CD4-positive, alpha-beta T cell (primary cell): Measurements from ENCODE around the gene DTL. TPM values are rescaled to one million over a fixed set of nuclear protein-coding genes. Genes with fewer than 3 reads are reported as not detected.

ENCODE experiments used
- ATAC-seq: fragments of 200-7000 bp; cut with Tn5 transposase; one replicate; pipeline ENCODE4 v1.10.0; 2022; ENCODE audit warnings: mild to moderate bottlenecking; ENCODE audit not compliant: poor library complexity
- CTCF ChIA-PET: fragments of 350-600 bp; sonication (Branson Sonifier 250); formaldehyde crosslinking; loops from one replicate; lab custom pipeline; 2021; ENCODE audit warnings: antibody characterized with exemption, inconsistent platforms; lab: Charles Lee
- POLR2A ChIA-PET: fragments of 350-600 bp; sonication (Branson Sonifier 250); formaldehyde crosslinking; loops from one replicate; lab custom pipeline; 2021; ENCODE audit warnings: antibody characterized with exemption, inconsistent platforms; lab: Charles Lee
- DNase-seq, 14 experiments: peaks; one replicate each; pipeline ENCODE4 v3.0.0-alpha.2; 2013 to 2020; ENCODE audit warnings: mixed read lengths in 2 of 14
- H3K27ac ChIP-seq, 2 donors: one replicate each; pipeline versions ENCODE4 v1.5.1 to v1.7.0; 2013; ENCODE audit warnings: low read length in 2 of 2, low read depth in 1 of 2, mild to moderate bottlenecking in 1 of 2
- H3K27me3 ChIP-seq, 2 experiments: 1 replicate in 1 of 2; 2 replicates in 1 of 2; pipeline versions ENCODE4 v1.6.1 to v1.7.0; 2013; ENCODE audit warnings: low read length in 2 of 2, control low read depth in 1 of 2, mild to moderate bottlenecking in 1 of 2, moderate library complexity in 1 of 2; ENCODE audit not compliant: insufficient read depth in 2 of 2, control insufficient read depth in 1 of 2
- H3K36me3 ChIP-seq: one replicate; pipeline ENCODE4 v1.6.1; 2013; ENCODE audit warnings: low read length, control low read depth; ENCODE audit not compliant: insufficient read depth
- H3K4me1 ChIP-seq: one replicate; pipeline ENCODE4 v1.6.1; 2013; ENCODE audit warnings: low read length, control low read depth; ENCODE audit not compliant: insufficient read depth
- H3K4me3 ChIP-seq: one replicate; pipeline ENCODE4 v1.5.1; 2013; ENCODE audit warnings: mild to moderate bottlenecking, low read length, moderate library complexity
- H3K9me3 ChIP-seq, 2 experiments: 1 replicate in 1 of 2; 2 replicates in 1 of 2; pipeline versions ENCODE4 v1.6.1 to v1.7.0; 2013; ENCODE audit warnings: low read length in 2 of 2, mild to moderate bottlenecking in 2 of 2, control low read depth in 1 of 2, moderate library complexity in 1 of 2; ENCODE audit not compliant: control insufficient read depth in 1 of 2, insufficient read depth in 1 of 2
- H3K27ac Mint-ChIP-seq: one replicate; pipeline ENCODE4 v1.8.0; 2020; ENCODE audit warnings: mixed read lengths
- H3K27me3 Mint-ChIP-seq: one replicate; pipeline ENCODE4 v1.8.0; 2021; ENCODE audit warnings: mixed read lengths
- H3K36me3 Mint-ChIP-seq: one replicate; pipeline ENCODE4 v1.8.0; 2021; ENCODE audit warnings: low read depth, mixed read lengths
- H3K4me1 Mint-ChIP-seq: one replicate; pipeline ENCODE4 v1.8.0; 2021; ENCODE audit warnings: low read depth, mixed read lengths
- H3K4me3 Mint-ChIP-seq: one replicate; pipeline ENCODE4 v1.8.0; 2020; ENCODE audit warnings: mild to moderate bottlenecking, mixed read lengths
- H3K9me3 Mint-ChIP-seq: one replicate; pipeline ENCODE4 v1.8.0; 2020; ENCODE audit warnings: mixed read lengths
- CTCF ChIP-seq: fragments of 200-600 bp; IDR thresholded peaks from one replicate; pipeline ENCODE4 v1.8.0; 2022; ENCODE audit warnings: antibody characterized with exemption, mild to moderate bottlenecking
- intact Hi-C, 2 experiments: fragments of 100-400 bp; cut with DNase I in 1 of 2; cut with micrococcal nuclease in 1 of 2; formaldehyde crosslinking; loops; one replicate each; pipeline versions ENCODE4 v1.15.1 to v1.9.0; 2023 to 2025; cut with DNase I, micrococcal nuclease
- total RNA-seq, 174 experiments: library from RNA in 2 of 174; stranded (reverse) in 2 of 174; gene quantifications; one replicate each; pipeline ENCODE4 v1.2.3 and lab custom pipeline; 2021 to 2026

Gene DTL
- total RNA-seq, 2 experiments from 2014 or later = 0.49 to 0.64 TPM

DNA sequence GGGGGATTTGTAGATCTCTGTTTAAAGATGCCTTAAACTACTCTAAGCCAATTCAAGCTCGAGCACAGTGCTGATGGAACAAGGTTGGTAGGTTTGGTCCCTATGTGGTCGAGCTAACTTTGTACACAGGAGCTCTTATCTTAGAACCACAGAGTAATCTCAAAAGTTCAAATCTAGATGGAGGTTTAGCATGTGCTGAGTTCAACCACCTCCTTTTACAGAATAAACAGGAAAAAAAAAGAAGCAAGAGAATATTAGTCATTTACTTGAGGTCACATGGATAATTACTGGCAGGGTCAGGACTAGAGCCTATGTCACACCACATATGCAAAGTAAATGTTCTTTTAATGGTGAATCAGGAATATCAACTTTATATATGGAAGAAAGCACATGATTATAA is 86.2 kb downstream of the DTL start:
- no peak for TF ChIP-seq CTCF
- Histone ChIP-seq H3K27ac (no peak overlapping the region), H3K27me3 (no peaks in the 10 kb centered on the region), H3K4me3 (no peak overlapping the region), H3K9me3 (no peaks in the 10 kb centered on the region), H3K4me1 (peaks cover 9% of the 10 kb centered on the region), H3K36me3 (no peaks in the 10 kb centered on the region)
- no peak overlapping the region for H3K27ac Mint-ChIP-seq
- ChIA-PET POLR2A (no interaction called here), CTCF (no interaction called here)
- no peaks in the 10 kb centered on the region for H3K27me3 Mint-ChIP-seq
- DNase-seq = no peak
- no peaks in the 10 kb centered on the region for H3K9me3 Mint-ChIP-seq
- no peaks in the 10 kb centered on the region for H3K36me3 Mint-ChIP-seq
- H3K4me1 Mint-ChIP-seq = peaks cover 5% of the 10 kb centered on the region
- no peak for ATAC-seq
- H3K4me3 Mint-ChIP-seq = no peak overlapping the region
- intact Hi-C loops = no loop called here

DNA sequence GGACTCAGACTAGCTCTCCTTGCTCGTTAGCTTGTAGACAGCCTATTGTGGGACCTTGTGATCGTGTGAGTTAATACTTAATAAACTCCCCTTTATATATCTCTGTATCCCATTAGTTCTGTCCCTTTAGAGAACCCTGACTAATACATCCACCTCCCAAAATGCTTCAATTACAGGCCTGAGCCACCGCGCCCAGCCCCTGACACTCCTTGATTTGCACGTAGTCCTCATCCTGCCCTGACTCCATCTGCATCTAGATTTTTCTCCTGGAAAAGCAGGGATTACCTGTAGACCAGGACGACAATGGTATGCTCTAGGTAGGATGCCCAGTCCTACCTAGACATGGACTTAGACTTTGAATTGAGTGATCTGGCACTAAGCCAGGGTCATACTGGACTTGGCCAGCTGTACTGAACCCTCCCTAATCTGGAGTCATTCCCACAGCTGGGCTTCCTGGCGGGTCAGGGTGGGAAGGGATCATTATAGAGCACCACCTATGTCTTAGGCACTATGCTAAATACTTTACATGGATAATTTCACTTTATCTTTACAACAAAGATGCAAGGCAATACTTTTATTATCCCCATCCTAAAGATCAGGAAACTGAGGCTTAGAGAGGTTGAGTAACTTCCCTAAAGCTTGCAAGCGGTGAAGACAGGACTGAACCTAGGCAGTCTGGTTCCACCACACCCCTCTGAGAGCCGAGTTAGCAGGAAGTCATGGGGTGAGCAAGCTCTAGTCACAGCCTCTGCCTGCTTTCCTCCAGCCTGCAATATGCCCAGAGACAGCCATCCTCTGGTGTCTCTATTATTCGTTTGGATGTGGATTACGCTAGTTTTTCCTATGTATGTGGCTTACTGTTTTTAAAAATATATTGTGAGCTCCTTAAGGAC is 89.4 kb downstream of the DTL start:
- no peaks in the 10 kb centered on the region for H3K36me3 Mint-ChIP-seq
- no peak for TF ChIP-seq CTCF
- Histone ChIP-seq H3K9me3 (no peaks in the 10 kb centered on the region), H3K4me3 (no peak overlapping the region), H3K27me3 (no peaks in the 10 kb centered on the region), H3K36me3 (no peaks in the 10 kb centered on the region), H3K27ac (no peak overlapping the region), H3K4me1 (peaks cover 9% of the 10 kb centered on the region)
- H3K27me3 Mint-ChIP-seq = no peaks in the 10 kb centered on the region
- H3K4me3 Mint-ChIP-seq = no peak overlapping the region
- intact Hi-C loops = no loop called here
- ChIA-PET POLR2A (no interaction called here), CTCF (no interaction called here)
- H3K27ac Mint-ChIP-seq = no peak overlapping the region
- peak in 4 of 14 experiments; percentile 11 to 44 (median 18) for DNase-seq
- no peak for ATAC-seq
- no peaks in the 10 kb centered on the region for H3K9me3 Mint-ChIP-seq
- peaks cover 5% of the 10 kb centered on the region for H3K4me1 Mint-ChIP-seq

DNA sequence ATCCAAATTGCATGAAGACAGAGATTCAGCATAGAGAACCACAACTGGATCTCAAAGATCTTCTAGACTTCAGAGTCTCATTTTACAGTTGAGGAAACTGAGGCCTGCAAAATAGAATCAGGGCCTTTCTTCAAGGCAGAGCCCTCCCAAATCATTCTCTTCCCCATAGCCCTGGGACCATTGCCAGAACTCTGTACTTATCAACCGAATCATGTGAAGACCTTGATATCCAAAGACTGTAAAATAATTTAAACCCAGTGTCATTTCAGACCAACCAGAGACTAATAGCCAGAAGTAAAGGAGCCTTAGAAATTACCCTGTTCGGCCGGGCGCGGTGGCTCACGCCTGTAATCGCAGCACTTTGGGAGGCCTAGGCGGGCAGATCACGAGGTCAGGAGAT is 90.1 kb downstream of the DTL start:
- Histone ChIP-seq H3K36me3 (no peaks in the 10 kb centered on the region), H3K27ac (no peak overlapping the region), H3K4me3 (no peak overlapping the region), H3K27me3 (no peaks in the 10 kb centered on the region), H3K4me1 (peaks cover 9% of the 10 kb centered on the region), H3K9me3 (no peaks in the 10 kb centered on the region)
- Mint-ChIP-seq H3K27ac (no peak overlapping the region), H3K4me3 (no peak overlapping the region), H3K4me1 (peaks cover 5% of the 10 kb centered on the region), H3K9me3 (no peaks in the 10 kb centered on the region), H3K27me3 (no peaks in the 10 kb centered on the region), H3K36me3 (no peaks in the 10 kb centered on the region)
- no peak for ATAC-seq
- intact Hi-C loops = no loop called here
- TF ChIP-seq CTCF = no peak
- ChIA-PET POLR2A (no interaction called here), CTCF (no interaction called here)
- no peak for DNase-seq
